HepG2 (cell line): ENCODE results near the gene PTPRM. TPM values are rescaled to one million over a fixed set of nuclear protein-coding genes. Genes with fewer than 3 reads are reported as not detected.

Experiments used
- AGO1 ChIP-seq: fragments of 200-400 bp; formaldehyde crosslinking; IDR thresholded peaks from 2 replicates; pipeline ENCODE4 v1.6.1; 2017; ENCODE audit warnings: mild to moderate bottlenecking, low read depth, low read length, moderate library complexity; ENCODE audit not compliant: poor library complexity, severe bottlenecking
- CBX5 ChIP-seq: sonication (generic); formaldehyde crosslinking; IDR thresholded peaks from 2 replicates; pipeline ENCODE4 v1.4.0; 2020; ENCODE audit warnings: missing genetic modification reagents, borderline replicate concordance
- CSRNP1 ChIP-seq: sonication (generic); formaldehyde crosslinking; IDR thresholded peaks from 2 replicates; pipeline ENCODE4 v1.8.1; 2023; ENCODE audit warnings: mild to moderate bottlenecking, missing genetic modification reagents
- HNF4G ChIP-seq, 2 experiments: sonication (generic) in 1 of 2; formaldehyde crosslinking in 1 of 2; IDR thresholded peaks; 2 replicates each; pipeline versions ENCODE4 v1.4.0 to v1.6.1; 2011 to 2020; ENCODE audit warnings: borderline replicate concordance in 2 of 2, low read depth in 2 of 2, mild to moderate bottlenecking in 2 of 2, low read length in 1 of 2, missing genetic modification reagents in 1 of 2, moderate library complexity in 1 of 2
- MBNL3 ChIP-seq: fragments of 250-450 bp; sonication (Bioruptor Pico); conservative IDR thresholded peaks from 2 replicates; pipeline ENCODE4 v1.8.0; 2022; ENCODE audit warnings: mild to moderate bottlenecking, inconsistent platforms
- MIER2 ChIP-seq: IDR thresholded peaks from 2 replicates; pipeline ENCODE4 v1.6.1; 2016; ENCODE audit warnings: missing biosample characterization, missing genetic modification reagents
- RBAK ChIP-seq: sonication (generic); formaldehyde crosslinking; IDR thresholded peaks from 2 replicates; pipeline ENCODE4 v1.5.1; 2020; ENCODE audit warnings: mild to moderate bottlenecking, missing genetic modification reagents
- YEATS2 ChIP-seq: sonication (generic); formaldehyde crosslinking; IDR thresholded peaks from 2 replicates; pipeline ENCODE4 v1.4.0; 2020; ENCODE audit warnings: missing genetic modification reagents, borderline replicate concordance
- ZBTB7A ChIP-seq: sonication (generic); formaldehyde crosslinking; IDR thresholded peaks from 2 replicates; pipeline ENCODE4 v1.8.0; 2022; ENCODE audit warnings: mild to moderate bottlenecking, missing genetic modification reagents
- ZNF205 ChIP-seq: IDR thresholded peaks from 2 replicates; pipeline ENCODE4 v1.6.1; 2018; ENCODE audit warnings: missing biosample characterization, missing genetic modification reagents
- ZNF33B ChIP-seq: sonication (generic); formaldehyde crosslinking; IDR thresholded peaks from 2 replicates; pipeline ENCODE4 v1.5.1; 2020; ENCODE audit warnings: mild to moderate bottlenecking, missing genetic modification reagents
- ZNF407 ChIP-seq: sonication (generic); formaldehyde crosslinking; IDR thresholded peaks from one replicate; pipeline ENCODE4 v1.5.1; 2020; ENCODE audit warnings: mild to moderate bottlenecking, missing genetic modification reagents; ENCODE audit errors: not compliant biosample characterization
- ZNF879 ChIP-seq: sonication (generic); formaldehyde crosslinking; IDR thresholded peaks from 2 replicates; pipeline ENCODE4 v1.8.1; 2023; ENCODE audit warnings: missing genetic modification reagents
- polyA plus RNA-seq, 8 experiments: library from polyadenylated mRNA; depleted of rRNA in 3 of 8; stranded (reverse) in 7 of 8; unstranded in 1 of 8; fragments of >200 nt; fragmentation: Illumina TruSeq in 4 of 8; extraction: Trizol in 4 of 8; gene quantifications; 2 replicates each; pipeline versions ENCODE4 v1.2.1 to v1.2.3, GENCODE V29; 2011 to 2016; ENCODE audit warnings: low read depth in 4 of 8, missing spikeins in 1 of 8, mixed read lengths in 1 of 8; ENCODE audit not compliant: insufficient read depth in 1 of 8
- total RNA-seq, 5 experiments: library from RNA; depleted of rRNA; stranded (reverse); fragments of >200 nt; fragmentation: Illumina TruSeq; extraction: Trizol; gene quantifications; 2 replicates each; pipeline ENCODE4 v1.2.3, GENCODE V29; 2016; ENCODE audit warnings: low read depth in 1 of 5

PTPRM gene
- total and polyA plus RNA-seq, 2 of the 13 experiments (the other 11 are each of a cell fraction or from before 2014, with no cell fraction given), result 12.6 to 108 TPM

- TF ChIP-seq ZNF407 (CRISPR knock-in tag) (no peak), ZNF33B (no peak), RBAK (CRISPR knock-in tag) (no peak), AGO1 (no peak), HNF4G (IDR thresholded peaks at IDR 0.05; ENCODE audit: borderline replicate concordance, low read depth, low read length) (no peak), HNF4G (CRISPR knock-in tag; IDR thresholded peaks at IDR 0.05; ENCODE audit: borderline replicate concordance, low read depth) (no peak), ZNF205 (CRISPR knock-in tag) (no peak), ZBTB7A (CRISPR knock-in tag) (no peak), MBNL3 (CRISPR knock-in tag) (no peak), CSRNP1 (no peak), YEATS2 (CRISPR knock-in tag) (no peak), CBX5 (no peak), ZNF879 (no peak), MIER2 (CRISPR knock-in tag) (no peak)
Measured at GRCh38 chr18:8433323-8433722, 866.2 kb downstream of the PTPRM start (continued).
